Neural progenitor cell (in vitro differentiated cells): Measurements from ENCODE around the gene SLCO3A1.

Source experiments
- EZH2 ChIP-seq: fragments of 200-600 bp; sonication (generic); IDR thresholded peaks from 2 replicates; pipeline ENCODE4 v1.6.1; 2017; ENCODE audit warnings: antibody characterized with exemption, mild to moderate bottlenecking, moderate library complexity
- EZH2phosphoT487 ChIP-seq: fragments of 200-600 bp; sonication (generic); IDR thresholded peaks from 2 replicates; pipeline ENCODE4 v1.6.1; 2017; ENCODE audit warnings: antibody characterized with exemption
- TF ChIP-seq, protein P1 (sequence below): fragments of 200-600 bp; sonication (generic); IDR thresholded peaks from 2 replicates; pipeline ENCODE4 v1.5.1; 2017; ENCODE audit warnings: antibody characterized with exemption, mild to moderate bottlenecking

DNA sequence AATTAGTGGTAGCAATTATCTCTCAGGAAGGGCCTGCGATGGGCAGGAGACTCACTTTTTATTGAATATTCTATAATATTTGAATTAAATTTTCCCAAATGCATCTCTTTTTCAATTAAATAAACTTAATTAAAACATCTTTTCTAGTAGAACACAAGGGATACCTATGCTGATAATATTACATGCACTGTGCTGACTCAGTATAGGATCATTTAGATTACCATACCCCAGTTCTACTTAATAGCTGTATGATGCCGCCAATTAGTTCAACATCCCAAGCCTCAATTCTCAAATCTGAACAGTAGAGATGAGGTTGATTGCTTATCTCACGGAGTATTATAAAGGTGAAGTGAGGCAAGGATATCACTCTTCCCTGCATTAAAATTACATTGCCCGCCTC lies 149.2 kb downstream of the SLCO3A1 start:
- TF ChIP-seq, protein P1, sequence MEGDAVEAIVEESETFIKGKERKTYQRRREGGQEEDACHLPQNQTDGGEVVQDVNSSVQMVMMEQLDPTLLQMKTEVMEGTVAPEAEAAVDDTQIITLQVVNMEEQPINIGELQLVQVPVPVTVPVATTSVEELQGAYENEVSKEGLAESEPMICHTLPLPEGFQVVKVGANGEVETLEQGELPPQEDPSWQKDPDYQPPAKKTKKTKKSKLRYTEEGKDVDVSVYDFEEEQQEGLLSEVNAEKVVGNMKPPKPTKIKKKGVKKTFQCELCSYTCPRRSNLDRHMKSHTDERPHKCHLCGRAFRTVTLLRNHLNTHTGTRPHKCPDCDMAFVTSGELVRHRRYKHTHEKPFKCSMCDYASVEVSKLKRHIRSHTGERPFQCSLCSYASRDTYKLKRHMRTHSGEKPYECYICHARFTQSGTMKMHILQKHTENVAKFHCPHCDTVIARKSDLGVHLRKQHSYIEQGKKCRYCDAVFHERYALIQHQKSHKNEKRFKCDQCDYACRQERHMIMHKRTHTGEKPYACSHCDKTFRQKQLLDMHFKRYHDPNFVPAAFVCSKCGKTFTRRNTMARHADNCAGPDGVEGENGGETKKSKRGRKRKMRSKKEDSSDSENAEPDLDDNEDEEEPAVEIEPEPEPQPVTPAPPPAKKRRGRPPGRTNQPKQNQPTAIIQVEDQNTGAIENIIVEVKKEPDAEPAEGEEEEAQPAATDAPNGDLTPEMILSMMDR: no peak
- TF ChIP-seq EZH2: no peak
- TF ChIP-seq EZH2phosphoT487: no peak
